Measurements from ENCODE around the gene SRGN.
"Not testable (repeated sequence)": the region's sequence is repeated elsewhere in the genome, so short reads cannot be mapped to it uniquely, and the experiment has no call there.

The SRGN gene

GRCh38 chr10:69142074-69142473 is 54.2 kb downstream of the SRGN start:
- not testable (repeated sequence) for H3K27ac ChIP-seq (ENCODE audit: low read length, poor library complexity, severe bottlenecking); H2AFZ ChIP-seq (ENCODE audit: low read depth, low read length); H3K4me1 ChIP-seq (ENCODE audit: control insufficient read depth, insufficient read depth, low read depth, low read length); H4K91ac ChIP-seq (ENCODE audit: low read length); DNase-seq; H2AK5ac ChIP-seq (ENCODE audit: low read length, severe bottlenecking); H2BK120ac ChIP-seq (ENCODE audit: low read depth, low read length); H2BK15ac ChIP-seq (ENCODE audit: low read depth, poor library complexity, severe bottlenecking); H3K4me2 ChIP-seq (ENCODE audit: low read length, poor library complexity, severe bottlenecking); H3K14ac ChIP-seq (ENCODE audit: low read length in 2 of 2); H3K23ac ChIP-seq (ENCODE audit: low read length in 2 of 2); H4K8ac ChIP-seq (ENCODE audit: low read length); H3K9ac ChIP-seq (ENCODE audit: low read length); H3K4me3 ChIP-seq (ENCODE audit: insufficient read depth in 1 of 2, low read depth in 1 of 2, low read length in 2 of 2); H3K18ac ChIP-seq (ENCODE audit: low read depth in 1 of 2, low read length in 2 of 2); H2BK12ac ChIP-seq (ENCODE audit: low read length in 2 of 2); H3K4ac ChIP-seq (ENCODE audit: low read depth in 1 of 2, low read length in 2 of 2); H3K9me3 ChIP-seq (ENCODE audit: control insufficient read depth, low read length); H2BK5ac ChIP-seq (ENCODE audit: low read depth, low read length, poor library complexity, severe bottlenecking); H3K27me3 ChIP-seq (ENCODE audit: control insufficient read depth in 1 of 2, insufficient read depth in 1 of 2, low read length in 2 of 2)
- no CpG with 5 or more reads among the region's 3 CpGs for WGBS
- Histone ChIP-seq H3K36me3 (ENCODE audit: control insufficient read depth in 1 of 2, insufficient read depth in 2 of 2, low read depth in 1 of 2, low read length in 2 of 2) (peaks cover 6 to 44% of the 10 kb centered on the region in 2 experiments), H3K79me1 (replicated peaks; ENCODE audit: low read length, poor library complexity, severe bottlenecking) (peaks cover 13% of the 10 kb centered on the region)

GRCh38 chr10:69142983-69143382 is 55.1 kb downstream of the SRGN start:
- DNase-seq, result peak; percentile 21
- no peaks in the 10 kb centered on the region for H3K4me1 ChIP-seq (ENCODE audit: control insufficient read depth, insufficient read depth, low read depth, low read length)
- H3K14ac ChIP-seq (ENCODE audit: low read length in 2 of 2), result no peak overlapping the region
- H2BK120ac ChIP-seq (ENCODE audit: low read depth, low read length), result no peak overlapping the region
- H2BK15ac ChIP-seq (ENCODE audit: low read depth, poor library complexity, severe bottlenecking), result no peak overlapping the region
- no peak overlapping the region for H2BK5ac ChIP-seq (ENCODE audit: low read depth, low read length, poor library complexity, severe bottlenecking)
- no peak overlapping the region for H3K4me2 ChIP-seq (ENCODE audit: low read length, poor library complexity, severe bottlenecking)
- no peak overlapping the region for H3K18ac ChIP-seq (ENCODE audit: low read depth in 1 of 2, low read length in 2 of 2)
- H3K9ac ChIP-seq (ENCODE audit: low read length), result no peak overlapping the region
- H3K36me3 ChIP-seq (ENCODE audit: control insufficient read depth in 1 of 2, insufficient read depth in 2 of 2, low read depth in 1 of 2, low read length in 2 of 2), result peaks cover 6 to 37% of the 10 kb centered on the region in 2 experiments
- no peak overlapping the region for H2AK5ac ChIP-seq (ENCODE audit: low read length, severe bottlenecking)
- H2BK12ac ChIP-seq (ENCODE audit: low read length in 2 of 2), result no peak overlapping the region
- no peak overlapping the region for H2AFZ ChIP-seq (ENCODE audit: low read depth, low read length)
- H3K4me3 ChIP-seq (ENCODE audit: insufficient read depth in 1 of 2, low read depth in 1 of 2, low read length in 2 of 2), result no peak overlapping the region
- H4K8ac ChIP-seq (ENCODE audit: low read length), result no peak overlapping the region
- WGBS, result 70% methylated on average over 3 of the region's 3 CpGs
- no peaks in the 10 kb centered on the region for H3K27me3 ChIP-seq (ENCODE audit: control insufficient read depth in 1 of 2, insufficient read depth in 1 of 2, low read length in 2 of 2)
- no peak overlapping the region for H4K91ac ChIP-seq (ENCODE audit: low read length)
- no peaks in the 10 kb centered on the region for H3K9me3 ChIP-seq (ENCODE audit: control insufficient read depth, low read length)
- H3K79me1 ChIP-seq (replicated peaks; ENCODE audit: low read length, poor library complexity, severe bottlenecking), result peaks cover 10% of the 10 kb centered on the region
- H3K23ac ChIP-seq (ENCODE audit: low read length in 2 of 2), result no peak overlapping the region
- H3K4ac ChIP-seq (ENCODE audit: low read depth in 1 of 2, low read length in 2 of 2), result no peak overlapping the region
- no peak overlapping the region for H3K27ac ChIP-seq (ENCODE audit: low read length, poor library complexity, severe bottlenecking)

GRCh38 chr10:69145329-69145728 is 57.4 kb downstream of the SRGN start:
- H2BK12ac ChIP-seq (ENCODE audit: low read length in 2 of 2), result no peak overlapping the region
- DNase-seq, result no peak
- no peaks in the 10 kb centered on the region for H3K4me1 ChIP-seq (ENCODE audit: control insufficient read depth, insufficient read depth, low read depth, low read length)
- no peak overlapping the region for H3K23ac ChIP-seq (ENCODE audit: low read length in 2 of 2)
- H3K27me3 ChIP-seq (ENCODE audit: control insufficient read depth in 1 of 2, insufficient read depth in 1 of 2, low read length in 2 of 2), result no peaks in the 10 kb centered on the region
- H4K8ac ChIP-seq (ENCODE audit: low read length), result no peak overlapping the region
- no CpG with 5 or more reads among the region's 1 CpG for WGBS
- no peak overlapping the region for H2AK5ac ChIP-seq (ENCODE audit: low read length, severe bottlenecking)
- H3K36me3 ChIP-seq (ENCODE audit: control insufficient read depth in 1 of 2, insufficient read depth in 2 of 2, low read depth in 1 of 2, low read length in 2 of 2), result peaks cover 6 to 29% of the 10 kb centered on the region in 2 experiments
- H3K4ac ChIP-seq (ENCODE audit: low read depth in 1 of 2, low read length in 2 of 2), result no peak overlapping the region
- no peak overlapping the region for H3K18ac ChIP-seq (ENCODE audit: low read depth in 1 of 2, low read length in 2 of 2)
- no peak overlapping the region for H3K4me3 ChIP-seq (ENCODE audit: insufficient read depth in 1 of 2, low read depth in 1 of 2, low read length in 2 of 2)
- no peak overlapping the region for H2BK120ac ChIP-seq (ENCODE audit: low read depth, low read length)
- no peak overlapping the region for H4K91ac ChIP-seq (ENCODE audit: low read length)
- no peak overlapping the region for H2BK15ac ChIP-seq (ENCODE audit: low read depth, poor library complexity, severe bottlenecking)
- no peak overlapping the region for H2BK5ac ChIP-seq (ENCODE audit: low read depth, low read length, poor library complexity, severe bottlenecking)
- H3K79me1 ChIP-seq (replicated peaks; ENCODE audit: low read length, poor library complexity, severe bottlenecking), result peaks cover 12% of the 10 kb centered on the region
- H3K14ac ChIP-seq (ENCODE audit: low read length in 2 of 2), result no peak overlapping the region
- no peaks in the 10 kb centered on the region for H3K9me3 ChIP-seq (ENCODE audit: control insufficient read depth, low read length)
- no peak overlapping the region for H2AFZ ChIP-seq (ENCODE audit: low read depth, low read length)
- H3K9ac ChIP-seq (ENCODE audit: low read length), result no peak overlapping the region
- no peak overlapping the region for H3K4me2 ChIP-seq (ENCODE audit: low read length, poor library complexity, severe bottlenecking)
- no peak overlapping the region for H3K27ac ChIP-seq (ENCODE audit: low read length, poor library complexity, severe bottlenecking)

GRCh38 chr10:69145864-69146263 is 58.0 kb downstream of the SRGN start:
- over 99% methylated on average over 8 of the region's 8 CpGs for WGBS
- no peaks in the 10 kb centered on the region for H3K9me3 ChIP-seq (ENCODE audit: control insufficient read depth, low read length)

More at GRCh38 chr10:69145864-69146263, 58.0 kb downstream of the SRGN start:
- no peak overlapping the region for H4K8ac ChIP-seq (ENCODE audit: low read length)
- no peak overlapping the region for H3K27ac ChIP-seq (ENCODE audit: low read length, poor library complexity, severe bottlenecking)
- no peak overlapping the region for H2BK12ac ChIP-seq (ENCODE audit: low read length in 2 of 2)
- H2BK15ac ChIP-seq (ENCODE audit: low read depth, poor library complexity, severe bottlenecking), result no peak overlapping the region
- no peak overlapping the region for H2AK5ac ChIP-seq (ENCODE audit: low read length, severe bottlenecking)
- H3K4me1 ChIP-seq (ENCODE audit: control insufficient read depth, insufficient read depth, low read depth, low read length), result no peaks in the 10 kb centered on the region
- no peak overlapping the region for H3K9ac ChIP-seq (ENCODE audit: low read length)
- no peak overlapping the region for H3K23ac ChIP-seq (ENCODE audit: low read length in 2 of 2)
- no peak overlapping the region for H3K4me2 ChIP-seq (ENCODE audit: low read length, poor library complexity, severe bottlenecking)
- H2BK5ac ChIP-seq (ENCODE audit: low read depth, low read length, poor library complexity, severe bottlenecking), result no peak overlapping the region
- no peak overlapping the region for H2BK120ac ChIP-seq (ENCODE audit: low read depth, low read length)
- no peak overlapping the region for H2AFZ ChIP-seq (ENCODE audit: low read depth, low read length)
- H3K4me3 ChIP-seq (ENCODE audit: insufficient read depth in 1 of 2, low read depth in 1 of 2, low read length in 2 of 2), result no peak overlapping the region
- H4K91ac ChIP-seq (ENCODE audit: low read length), result no peak overlapping the region
- no peaks in the 10 kb centered on the region for H3K27me3 ChIP-seq (ENCODE audit: control insufficient read depth in 1 of 2, insufficient read depth in 1 of 2, low read length in 2 of 2)
- peaks cover 12% of the 10 kb centered on the region for H3K79me1 ChIP-seq (replicated peaks; ENCODE audit: low read length, poor library complexity, severe bottlenecking)
- peaks cover 5 to 29% of the 10 kb centered on the region in 2 experiments for H3K36me3 ChIP-seq (ENCODE audit: control insufficient read depth in 1 of 2, insufficient read depth in 2 of 2, low read depth in 1 of 2, low read length in 2 of 2)
- no peak for DNase-seq
- H3K4ac ChIP-seq (ENCODE audit: low read depth in 1 of 2, low read length in 2 of 2), result no peak overlapping the region
- H3K14ac ChIP-seq (ENCODE audit: low read length in 2 of 2), result no peak overlapping the region
- H3K18ac ChIP-seq (ENCODE audit: low read depth in 1 of 2, low read length in 2 of 2), result no peak overlapping the region
